CD8-positive, alpha-beta memory T cell (primary cell): ENCODE data around the gene PCID2. TPM values are rescaled to one million over a fixed set of nuclear protein-coding genes. Genes with fewer than 3 reads are reported as not detected.
A peak's percentile ranks its signal among the peaks of the same experiment; 100 is the strongest.

Experiments used
- CTCF ChIA-PET: fragments of 350-600 bp; sonication (Branson Sonifier 250); formaldehyde crosslinking; loops from one replicate; lab custom pipeline; 2021; ENCODE audit warnings: antibody characterized with exemption; lab: Charles Lee
- POLR2A ChIA-PET: fragments of 350-600 bp; sonication (Branson Sonifier 250); formaldehyde crosslinking; loops from one replicate; lab custom pipeline; 2021; ENCODE audit warnings: antibody characterized with exemption; lab: Charles Lee
- DNase-seq, 5 donors: peaks; one replicate each; pipeline versions ENCODE4 v3.0.0 to v3.0.0-alpha.2; 2020 to 2022; ENCODE audit warnings: mixed read lengths in 1 of 5
- H3K27ac ChIP-seq: one replicate; pipeline ENCODE4 v1.7.0; 2013; ENCODE audit warnings: low read depth, mild to moderate bottlenecking, low read length, moderate library complexity
- H3K27me3 ChIP-seq: 2 replicates; pipeline ENCODE4 v1.7.0; 2013; ENCODE audit warnings: low read length, mild to moderate bottlenecking; ENCODE audit not compliant: insufficient read depth, poor library complexity, severe bottlenecking
- H3K36me3 ChIP-seq: 2 replicates; pipeline ENCODE4 v1.7.0; 2013; ENCODE audit warnings: mild to moderate bottlenecking, low read length, moderate library complexity; ENCODE audit not compliant: insufficient read depth
- H3K4me1 ChIP-seq: 2 replicates; pipeline ENCODE4 v1.7.0; 2013; ENCODE audit warnings: mild to moderate bottlenecking, low read length, moderate library complexity; ENCODE audit not compliant: insufficient read depth
- H3K4me3 ChIP-seq: 2 replicates; pipeline ENCODE4 v1.7.0; 2013; ENCODE audit warnings: mild to moderate bottlenecking, low read length
- H3K9me3 ChIP-seq: 2 replicates; pipeline ENCODE4 v1.7.0; 2013; ENCODE audit warnings: mild to moderate bottlenecking, low read length
- H3K27ac Mint-ChIP-seq, 8 donors: one replicate each; pipeline ENCODE4 v1.8.0; 2020 to 2021; ENCODE audit warnings: mixed read lengths in 8 of 8, mild to moderate bottlenecking in 6 of 8, inconsistent platforms in 3 of 8, moderate library complexity in 3 of 8
- H3K27me3 Mint-ChIP-seq, 2 donors: one replicate each; pipeline ENCODE4 v1.8.0; 2020 to 2021; ENCODE audit warnings: mixed read lengths in 2 of 2, mild to moderate bottlenecking in 1 of 2, moderate library complexity in 1 of 2
- H3K36me3 Mint-ChIP-seq, 3 donors: one replicate each; pipeline ENCODE4 v1.8.0; 2020 to 2021; ENCODE audit warnings: mixed read lengths in 3 of 3, inconsistent platforms in 1 of 3, mild to moderate bottlenecking in 1 of 3
- H3K4me1 Mint-ChIP-seq, 3 donors: one replicate each; pipeline ENCODE4 v1.8.0; 2020 to 2021; ENCODE audit warnings: mixed read lengths in 3 of 3, inconsistent platforms in 1 of 3, mild to moderate bottlenecking in 1 of 3
- H3K4me3 Mint-ChIP-seq, 7 donors: one replicate each; pipeline ENCODE4 v1.8.0; 2020 to 2021; ENCODE audit warnings: mixed read lengths in 7 of 7, mild to moderate bottlenecking in 6 of 7, moderate library complexity in 4 of 7, inconsistent platforms in 2 of 7
- H3K9me3 Mint-ChIP-seq, 5 donors: one replicate each; pipeline ENCODE4 v1.8.0; 2020 to 2022; ENCODE audit warnings: mixed read lengths in 5 of 5, mild to moderate bottlenecking in 3 of 5, moderate library complexity in 2 of 5, inconsistent platforms in 1 of 5
- polyA plus RNA-seq: library from polyadenylated mRNA; unstranded; fragments of 300-500 nt; fragmentation: Illumina TruSeq; gene quantifications from one replicate; pipeline ENCODE4 v1.2.3, GENCODE V29; 2021
- total RNA-seq, 2 experiments: library from RNA; stranded (reverse); gene quantifications; one replicate each; pipeline ENCODE4 v1.2.3, GENCODE V29; 2021

Gene PCID2
- total and polyA plus RNA-seq, 3 experiments from 2014 or later = 60.1 to 90.4 (median 62.3) TPM

- H3K27ac Mint-ChIP-seq = peak overlapping the region; percentile 68 to 97 (median 92)
These were observed 54.4 kb downstream of the PCID2 start for GRCh38 chr13:113153810-113154748.

GRCh38 chr13:113152984-113153809, 55.3 kb downstream of the PCID2 start:
- Mint-ChIP-seq H3K36me3 (no peaks in the 10 kb centered on the region), H3K4me3 (peak overlapping the region; percentile 83 to 93 (median 85)), H3K27ac (peak overlapping the region; percentile 48 to 97 (median 91)), H3K4me1 (peaks cover 17 to 27% (median 22%) of the 10 kb centered on the region in 3 donors), H3K9me3 (peaks cover 0 to 7% (median 0%) of the 10 kb centered on the region in 5 donors), H3K27me3 (peaks cover 0 to 1% of the 10 kb centered on the region in 2 donors)
- Histone ChIP-seq H3K27ac (peak overlapping the region; percentile 14), H3K36me3 (no peaks in the 10 kb centered on the region), H3K27me3 (no peaks in the 10 kb centered on the region), H3K4me1 (peaks cover 14% of the 10 kb centered on the region), H3K4me3 (peak overlapping the region; percentile 66), H3K9me3 (no peaks in the 10 kb centered on the region)
- peak in 2 of 5 donors; percentile 15 to 23 for DNase-seq
- CTCF ChIA-PET = no interaction called here
- POLR2A ChIA-PET = interaction anchor here (0.7 to 1.3 kb wide), 2 partner anchors 23 to 57 kb away, joined by 3 to 10 read pairs; partner anchors contain the start of gene CUL4A

More at GRCh38 chr13:113153810-113154748, 54.4 kb downstream of the PCID2 start:
- peak overlapping the region; percentile 66 for H3K4me3 ChIP-seq
- H3K4me1 Mint-ChIP-seq = peaks cover 17 to 27% (median 22%) of the 10 kb centered on the region in 3 donors
- peaks cover 0 to 1% of the 10 kb centered on the region in 2 donors for H3K27me3 Mint-ChIP-seq
- POLR2A ChIA-PET = interaction anchor here (0.7 to 1.3 kb wide), 4 partner anchors 11 to 56 kb away, joined by 3 to 10 read pairs (median 4); partner anchors contain the start of gene CUL4A
- H3K9me3 Mint-ChIP-seq = peaks cover 0 to 7% (median 0%) of the 10 kb centered on the region in 5 donors
- peak; percentile 70 to 87 (median 72) for DNase-seq
- H3K36me3 ChIP-seq = no peaks in the 10 kb centered on the region
- peak overlapping the region; percentile 77 to 93 (median 84) for H3K4me3 Mint-ChIP-seq
- peak overlapping the region; percentile 14 for H3K27ac ChIP-seq
- no peaks in the 10 kb centered on the region for H3K36me3 Mint-ChIP-seq
- CTCF ChIA-PET = no interaction called here
- H3K9me3 ChIP-seq = no peaks in the 10 kb centered on the region
- H3K4me1 ChIP-seq = peaks cover 14% of the 10 kb centered on the region
- H3K27me3 ChIP-seq = no peaks in the 10 kb centered on the region

GRCh38 chr13:113152691-113152983, 55.8 kb downstream of the PCID2 start:
- H3K27me3 ChIP-seq = no peaks in the 10 kb centered on the region
- H3K9me3 Mint-ChIP-seq = peaks cover 0 to 7% (median 0%) of the 10 kb centered on the region in 5 donors
- H3K4me3 ChIP-seq = peak overlapping the region; percentile 66
- CTCF ChIA-PET = no interaction called here
- peaks cover 17 to 27% (median 22%) of the 10 kb centered on the region in 3 donors for H3K4me1 Mint-ChIP-seq
- H3K27ac ChIP-seq = no peak overlapping the region
- H3K36me3 ChIP-seq = no peaks in the 10 kb centered on the region
- peaks cover 14% of the 10 kb centered on the region for H3K4me1 ChIP-seq
- DNase-seq = no peak
- no peaks in the 10 kb centered on the region for H3K36me3 Mint-ChIP-seq
- H3K4me3 Mint-ChIP-seq = peak overlapping the region; percentile 81 to 88 (median 84)
- POLR2A ChIA-PET = interaction anchor here (1.3 kb wide), 1 partner anchor 57 kb away, joined by 10 read pairs; the partner anchor contains the start of gene CUL4A
- peaks cover 0 to 1% of the 10 kb centered on the region in 2 donors for H3K27me3 Mint-ChIP-seq
- peak overlapping the region in 7 of 8 donors; percentile 39 to 94 (median 76) for H3K27ac Mint-ChIP-seq
- no peaks in the 10 kb centered on the region for H3K9me3 ChIP-seq

GRCh38 chr13:113151745-113152690, 56.5 kb downstream of the PCID2 start:
- Mint-ChIP-seq H3K27ac (peak overlapping the region in 7 of 8 donors; percentile 38 to 85 (median 59)), H3K9me3 (peaks cover 0 to 7% (median 0%) of the 10 kb centered on the region in 5 donors), H3K27me3 (peaks cover 2% of the 10 kb centered on the region in 2 donors), H3K36me3 (no peaks in the 10 kb centered on the region), H3K4me1 (peaks cover 17 to 22% (median 21%) of the 10 kb centered on the region in 3 donors), H3K4me3 (peak overlapping the region; percentile 81 to 88 (median 84))
- Histone ChIP-seq H3K27ac (no peak overlapping the region), H3K4me1 (peaks cover 14% of the 10 kb centered on the region), H3K27me3 (no peaks in the 10 kb centered on the region), H3K36me3 (no peaks in the 10 kb centered on the region), H3K9me3 (no peaks in the 10 kb centered on the region), H3K4me3 (peak overlapping the region; percentile 66)
- CTCF ChIA-PET = no interaction called here
- POLR2A ChIA-PET = no interaction called here
- DNase-seq = peak in 2 of 5 donors; percentile 11 to 17

GRCh38 chr13:113150550-113151365, 57.7 kb downstream of the PCID2 start:
- Histone ChIP-seq H3K27ac (no peak overlapping the region), H3K4me3 (no peak overlapping the region), H3K36me3 (no peaks in the 10 kb centered on the region), H3K27me3 (no peaks in the 10 kb centered on the region), H3K4me1 (peaks cover 14% of the 10 kb centered on the region), H3K9me3 (no peaks in the 10 kb centered on the region)
- Mint-ChIP-seq H3K4me1 (peaks cover 17 to 22% (median 18%) of the 10 kb centered on the region in 3 donors), H3K27me3 (peaks cover 7 to 8% of the 10 kb centered on the region in 2 donors), H3K9me3 (peaks cover 0 to 7% (median 0%) of the 10 kb centered on the region in 5 donors), H3K27ac (peak overlapping the region in 2 of 8 donors; percentile 12 to 76), H3K36me3 (no peaks in the 10 kb centered on the region), H3K4me3 (peak overlapping the region in 4 of 7 donors; percentile 30 to 52 (median 41))
- POLR2A ChIA-PET = no interaction called here
- no peak for DNase-seq
- CTCF ChIA-PET = no interaction called here

GRCh38 chr13:113149711-113150549, 58.5 kb downstream of the PCID2 start:
- CTCF ChIA-PET = no interaction called here
- DNase-seq = no peak
- Histone ChIP-seq H3K27ac (no peak overlapping the region), H3K4me1 (peaks cover 14% of the 10 kb centered on the region), H3K36me3 (no peaks in the 10 kb centered on the region), H3K4me3 (no peak overlapping the region), H3K27me3 (no peaks in the 10 kb centered on the region), H3K9me3 (no peaks in the 10 kb centered on the region)
- Mint-ChIP-seq H3K9me3 (peaks cover 0 to 2% (median 1%) of the 10 kb centered on the region in 5 donors), H3K4me3 (no peak overlapping the region), H3K27me3 (peaks cover 8 to 11% of the 10 kb centered on the region in 2 donors), H3K36me3 (no peaks in the 10 kb centered on the region), H3K27ac (no peak overlapping the region), H3K4me1 (peaks cover 16 to 20% (median 16%) of the 10 kb centered on the region in 3 donors)
- POLR2A ChIA-PET = no interaction called here
